Measurements from ENCODE around the gene NCOA7.
A peak's percentile ranks its signal among the peaks of the same experiment; 100 is the strongest.

Gene NCOA7

DNA sequence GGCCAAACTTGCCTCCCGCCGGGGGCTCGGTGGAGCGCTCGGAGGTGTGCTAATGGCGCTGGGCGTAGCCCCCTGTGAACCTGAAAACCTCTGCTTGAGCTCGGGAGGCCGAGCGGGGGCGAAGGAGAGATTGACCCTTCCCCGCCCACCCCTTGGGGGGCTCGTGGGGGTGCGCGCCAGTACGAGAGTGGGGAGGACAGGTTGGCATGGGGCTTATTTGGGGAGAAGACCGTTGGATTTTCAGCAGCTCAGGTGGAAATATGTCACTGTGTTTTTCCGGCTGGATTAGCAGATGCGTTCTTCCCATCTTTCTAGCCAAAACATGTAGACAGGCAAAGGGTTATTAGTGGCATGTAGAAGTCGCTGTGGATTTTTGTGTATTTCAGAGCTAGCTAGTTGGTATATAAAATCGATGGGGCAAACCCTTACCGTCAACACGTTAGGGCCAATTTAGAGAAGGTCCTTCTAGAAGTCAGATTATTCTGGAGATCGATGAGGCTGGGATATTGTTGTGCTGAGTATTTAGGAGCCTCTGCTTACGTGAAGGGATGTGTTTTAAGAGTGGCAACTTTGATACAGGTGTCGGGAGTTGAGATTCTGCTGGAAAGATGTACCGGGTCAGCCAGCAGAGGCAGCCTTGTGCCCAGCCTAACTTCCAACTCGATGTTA, 525 bp downstream of the NCOA7 start:
- H3K27ac ChIP-seq (ENCODE audit: low read depth, low read length), result peak overlapping the region; percentile 97
- H3K36me3 ChIP-seq (ENCODE audit: low read length), result no peaks in the 10 kb centered on the region
- H4K20me1 ChIP-seq (ENCODE audit: low read depth, low read length), result no peaks in the 10 kb centered on the region
- peak overlapping the region; percentile 78 for H3K4me3 ChIP-seq (ENCODE audit: insufficient read depth, low read length, poor library complexity, severe bottlenecking)
- peak overlapping the region; percentile 42 for H2AFZ ChIP-seq (ENCODE audit: low read depth, low read length, severe bottlenecking)
- peak overlapping the region; percentile 87 for H3K4me2 ChIP-seq (ENCODE audit: low read depth, low read length, poor library complexity, severe bottlenecking)
- no peaks in the 10 kb centered on the region for H3K9me3 ChIP-seq (ENCODE audit: insufficient read depth, low read length)
- no peaks in the 10 kb centered on the region for H3K27me3 ChIP-seq (ENCODE audit: low read length)
- no peak for TF ChIP-seq EZH2phosphoT487 (conservative IDR thresholded peaks at IDR 0.05; ENCODE audit: low read length)
- TF ChIP-seq, protein P1, sequence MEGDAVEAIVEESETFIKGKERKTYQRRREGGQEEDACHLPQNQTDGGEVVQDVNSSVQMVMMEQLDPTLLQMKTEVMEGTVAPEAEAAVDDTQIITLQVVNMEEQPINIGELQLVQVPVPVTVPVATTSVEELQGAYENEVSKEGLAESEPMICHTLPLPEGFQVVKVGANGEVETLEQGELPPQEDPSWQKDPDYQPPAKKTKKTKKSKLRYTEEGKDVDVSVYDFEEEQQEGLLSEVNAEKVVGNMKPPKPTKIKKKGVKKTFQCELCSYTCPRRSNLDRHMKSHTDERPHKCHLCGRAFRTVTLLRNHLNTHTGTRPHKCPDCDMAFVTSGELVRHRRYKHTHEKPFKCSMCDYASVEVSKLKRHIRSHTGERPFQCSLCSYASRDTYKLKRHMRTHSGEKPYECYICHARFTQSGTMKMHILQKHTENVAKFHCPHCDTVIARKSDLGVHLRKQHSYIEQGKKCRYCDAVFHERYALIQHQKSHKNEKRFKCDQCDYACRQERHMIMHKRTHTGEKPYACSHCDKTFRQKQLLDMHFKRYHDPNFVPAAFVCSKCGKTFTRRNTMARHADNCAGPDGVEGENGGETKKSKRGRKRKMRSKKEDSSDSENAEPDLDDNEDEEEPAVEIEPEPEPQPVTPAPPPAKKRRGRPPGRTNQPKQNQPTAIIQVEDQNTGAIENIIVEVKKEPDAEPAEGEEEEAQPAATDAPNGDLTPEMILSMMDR (IDR thresholded peaks at IDR 0.05; ENCODE audit: insufficient read depth, low read length, poor library complexity, severe bottlenecking), result peak; percentile 45
- peak overlapping the region; percentile 82 for H3K9ac ChIP-seq (ENCODE audit: low read length)
- H3K9me2 ChIP-seq (replicated peaks; ENCODE audit: insufficient read depth, low read length), result no peaks in the 10 kb centered on the region
- H3F3A ChIP-seq (ENCODE audit: insufficient read depth), result peaks cover 39% of the 10 kb centered on the region
- H3K79me2 ChIP-seq (ENCODE audit: insufficient read depth, low read length), result peaks cover 55% of the 10 kb centered on the region

DNA sequence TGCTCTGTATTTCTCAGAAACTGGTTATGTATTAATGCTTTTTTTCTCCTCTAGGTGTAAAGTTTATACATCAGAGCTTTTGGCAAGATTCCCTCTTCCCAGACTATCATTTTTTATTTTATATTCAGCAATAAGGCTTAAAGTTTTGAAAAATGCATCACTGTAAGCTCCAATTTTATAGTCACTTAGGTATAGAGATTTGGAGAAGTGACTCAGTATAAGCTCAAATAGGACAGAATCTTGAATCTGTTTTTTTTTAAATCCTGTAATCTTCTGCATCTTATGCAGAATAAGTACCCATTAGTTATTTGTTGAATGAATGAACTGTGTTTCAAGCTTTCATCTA, 1.0 kb downstream of the NCOA7 start:
- no peaks in the 10 kb centered on the region for H3K27me3 ChIP-seq (ENCODE audit: low read length)
- H3K27ac ChIP-seq (ENCODE audit: low read depth, low read length), result peak overlapping the region; percentile 97
- H3K4me2 ChIP-seq (ENCODE audit: low read depth, low read length, poor library complexity, severe bottlenecking), result peak overlapping the region; percentile 87
- H3F3A ChIP-seq (ENCODE audit: insufficient read depth), result peaks cover 39% of the 10 kb centered on the region
- H3K4me3 ChIP-seq (ENCODE audit: insufficient read depth, low read length, poor library complexity, severe bottlenecking), result peak overlapping the region; percentile 78
- TF ChIP-seq, protein P1 (IDR thresholded peaks at IDR 0.05; ENCODE audit: insufficient read depth, low read length, poor library complexity, severe bottlenecking), result no peak
- no peak for TF ChIP-seq EZH2phosphoT487 (conservative IDR thresholded peaks at IDR 0.05; ENCODE audit: low read length)
- no peaks in the 10 kb centered on the region for H3K9me3 ChIP-seq (ENCODE audit: insufficient read depth, low read length)
- H3K79me2 ChIP-seq (ENCODE audit: insufficient read depth, low read length), result peaks cover 60% of the 10 kb centered on the region
- no peaks in the 10 kb centered on the region for H4K20me1 ChIP-seq (ENCODE audit: low read depth, low read length)
- H3K36me3 ChIP-seq (ENCODE audit: low read length), result no peaks in the 10 kb centered on the region
- H3K9ac ChIP-seq (ENCODE audit: low read length), result peak overlapping the region; percentile 82
- H2AFZ ChIP-seq (ENCODE audit: low read depth, low read length, severe bottlenecking), result no peak overlapping the region
- H3K9me2 ChIP-seq (replicated peaks; ENCODE audit: insufficient read depth, low read length), result no peaks in the 10 kb centered on the region

DNA sequence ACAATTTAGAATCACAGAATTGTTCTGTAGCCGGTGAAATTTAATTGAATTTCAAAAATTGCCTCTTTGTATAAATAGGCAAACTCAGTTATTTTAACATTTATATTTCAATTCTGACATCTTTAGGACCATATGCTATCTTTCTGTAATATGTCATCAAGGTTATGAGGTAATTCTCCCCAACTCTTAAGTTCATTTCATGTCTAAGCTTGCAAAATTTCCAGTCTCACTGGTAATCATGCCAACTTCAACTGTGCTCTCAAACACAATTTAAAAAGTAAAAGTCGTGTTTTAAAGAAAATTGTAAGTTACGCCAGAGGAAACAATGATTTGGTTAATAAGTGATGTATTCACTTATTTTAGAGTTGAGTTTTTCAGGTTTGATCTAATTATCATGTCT, 1.4 kb downstream of the NCOA7 start:
- Histone ChIP-seq H3K27ac (ENCODE audit: low read depth, low read length) (peak overlapping the region; percentile 97), H3K9ac (ENCODE audit: low read length) (peak overlapping the region; percentile 82), H3K4me2 (ENCODE audit: low read depth, low read length, poor library complexity, severe bottlenecking) (peak overlapping the region; percentile 87)

More for the DNA sequence above, 1.4 kb downstream of the NCOA7 start:
- H3K27me3 ChIP-seq (ENCODE audit: low read length), result no peaks in the 10 kb centered on the region
- H2AFZ ChIP-seq (ENCODE audit: low read depth, low read length, severe bottlenecking), result no peak overlapping the region
- H3K4me3 ChIP-seq (ENCODE audit: insufficient read depth, low read length, poor library complexity, severe bottlenecking), result peak overlapping the region; percentile 78
- TF ChIP-seq, protein P1 (IDR thresholded peaks at IDR 0.05; ENCODE audit: insufficient read depth, low read length, poor library complexity, severe bottlenecking), result no peak
- no peak for TF ChIP-seq EZH2phosphoT487 (conservative IDR thresholded peaks at IDR 0.05; ENCODE audit: low read length)
- no peaks in the 10 kb centered on the region for H3K9me3 ChIP-seq (ENCODE audit: insufficient read depth, low read length)
- H3K36me3 ChIP-seq (ENCODE audit: low read length), result no peaks in the 10 kb centered on the region
- H3F3A ChIP-seq (ENCODE audit: insufficient read depth), result peaks cover 43% of the 10 kb centered on the region
- H3K79me2 ChIP-seq (ENCODE audit: insufficient read depth, low read length), result peaks cover 64% of the 10 kb centered on the region
- no peaks in the 10 kb centered on the region for H4K20me1 ChIP-seq (ENCODE audit: low read depth, low read length)
- H3K9me2 ChIP-seq (replicated peaks; ENCODE audit: insufficient read depth, low read length), result no peaks in the 10 kb centered on the region

Data from SU-DHL-6 (cell line).